Stimulated activated effector memory CD8-positive, alpha-beta T cell treated with anti-CD3 and anti-CD28 coated beads, Interleukin-12 subunit alpha, Interleukin-12 subunit beta, amount 100 ng/mL, for 72 hours (primary cell): Measurements from ENCODE around the gene ALOX5.
A peak's percentile ranks its signal among the peaks of the same experiment; 100 is the strongest.
"Not testable (repeated sequence)": the region's sequence is repeated elsewhere in the genome, so short reads cannot be mapped to it uniquely, and the experiment has no call there.

Experiments used
- ATAC-seq: fragments of 150-1000 bp; cut with Tn5 transposase; 2 replicates; pipeline ENCODE4 v1.10.0; 2021
- DNase-seq, 2 donors: peaks; one replicate each; pipeline ENCODE4 v3.0.0; 2021 to 2022; ENCODE audit warnings: low spot score in 2 of 2
- H3K27ac Mint-ChIP-seq: one replicate; pipeline ENCODE4 v1.8.0; 2022; ENCODE audit warnings: mild to moderate bottlenecking, mixed read lengths
- H3K36me3 Mint-ChIP-seq: one replicate; pipeline ENCODE4 v1.8.0; 2022; ENCODE audit warnings: mild to moderate bottlenecking, mixed read lengths
- H3K4me1 Mint-ChIP-seq: one replicate; pipeline ENCODE4 v1.8.0; 2022; ENCODE audit warnings: mixed read lengths
- H3K4me3 Mint-ChIP-seq: one replicate; pipeline ENCODE4 v1.8.0; 2022; ENCODE audit warnings: mild to moderate bottlenecking, mixed read lengths
- H3K9me3 Mint-ChIP-seq: one replicate; pipeline ENCODE4 v1.8.0; 2022; ENCODE audit warnings: mixed read lengths

ALOX5 gene

GRCh38 chr10:45382591-45382990, 8.6 kb downstream of the ALOX5 start:
- H3K4me1 Mint-ChIP-seq: no peaks in the 10 kb centered on the region
- H3K36me3 Mint-ChIP-seq: no peaks in the 10 kb centered on the region
- DNase-seq (no peak), ATAC-seq (no peak)
- H3K9me3 Mint-ChIP-seq: no peaks in the 10 kb centered on the region
- H3K27ac Mint-ChIP-seq: no peak overlapping the region
- H3K4me3 Mint-ChIP-seq: no peak overlapping the region

- Mint-ChIP-seq H3K9me3 (no peaks in the 10 kb centered on the region), H3K4me1 (no peaks in the 10 kb centered on the region), H3K4me3 (no peak overlapping the region), H3K27ac (no peak overlapping the region), H3K36me3 (no peaks in the 10 kb centered on the region)
- no peak for DNase-seq
- ATAC-seq: no peak
Observed at GRCh38 chr10:45383682-45384330, 9.8 kb downstream of the ALOX5 start.

- Mint-ChIP-seq H3K27ac (no peak overlapping the region), H3K4me3 (no peak overlapping the region), H3K9me3 (peaks cover 3% of the 10 kb centered on the region), H3K4me1 (no peaks in the 10 kb centered on the region), H3K36me3 (no peaks in the 10 kb centered on the region)
- ATAC-seq (no peak), DNase-seq (no peak)
Observed at GRCh38 chr10:45386657-45387056, 12.6 kb downstream of the ALOX5 start.

- peaks cover 3% of the 10 kb centered on the region for H3K9me3 Mint-ChIP-seq
- H3K27ac Mint-ChIP-seq: no peak overlapping the region
- ATAC-seq (no peak), DNase-seq (no peak)
- no peak overlapping the region for H3K4me3 Mint-ChIP-seq
- no peaks in the 10 kb centered on the region for H3K36me3 Mint-ChIP-seq
- H3K4me1 Mint-ChIP-seq: no peaks in the 10 kb centered on the region
Observed at GRCh38 chr10:45387096-45387893, 13.3 kb downstream of the ALOX5 start.

GRCh38 chr10:45389671-45390070, 15.7 kb downstream of the ALOX5 start:
- not testable (repeated sequence) for H3K4me1 Mint-ChIP-seq, ATAC-seq, DNase-seq, H3K4me3 Mint-ChIP-seq, H3K36me3 Mint-ChIP-seq, H3K27ac Mint-ChIP-seq, H3K9me3 Mint-ChIP-seq

GRCh38 chr10:45391636-45392035, 17.6 kb downstream of the ALOX5 start:
- not testable (repeated sequence) for H3K36me3 Mint-ChIP-seq, DNase-seq, H3K4me3 Mint-ChIP-seq, ATAC-seq, H3K4me1 Mint-ChIP-seq, H3K27ac Mint-ChIP-seq
- peaks cover 15% of the 10 kb centered on the region for H3K9me3 Mint-ChIP-seq

GRCh38 chr10:45395554-45395953, 21.5 kb downstream of the ALOX5 start:
- ATAC-seq (no peak), DNase-seq (no peak)
- Mint-ChIP-seq H3K4me1 (no peaks in the 10 kb centered on the region), H3K36me3 (no peaks in the 10 kb centered on the region), H3K9me3 (peaks cover 13% of the 10 kb centered on the region), H3K27ac (no peak overlapping the region), H3K4me3 (no peak overlapping the region)

GRCh38 chr10:45398595-45398994, 24.6 kb downstream of the ALOX5 start:
- Mint-ChIP-seq H3K36me3 (no peaks in the 10 kb centered on the region), H3K9me3 (peaks cover 12% of the 10 kb centered on the region), H3K4me3 (no peak overlapping the region), H3K27ac (no peak overlapping the region), H3K4me1 (no peaks in the 10 kb centered on the region)
- no peak for ATAC-seq
- no peak for DNase-seq

GRCh38 chr10:45399113-45399512, 25.1 kb downstream of the ALOX5 start:
- no peaks in the 10 kb centered on the region for H3K4me1 Mint-ChIP-seq
- DNase-seq (no peak), ATAC-seq (no peak)
- H3K4me3 Mint-ChIP-seq: no peak overlapping the region
- peaks cover 10% of the 10 kb centered on the region for H3K9me3 Mint-ChIP-seq
- no peak overlapping the region for H3K27ac Mint-ChIP-seq
- H3K36me3 Mint-ChIP-seq: no peaks in the 10 kb centered on the region

DNA sequence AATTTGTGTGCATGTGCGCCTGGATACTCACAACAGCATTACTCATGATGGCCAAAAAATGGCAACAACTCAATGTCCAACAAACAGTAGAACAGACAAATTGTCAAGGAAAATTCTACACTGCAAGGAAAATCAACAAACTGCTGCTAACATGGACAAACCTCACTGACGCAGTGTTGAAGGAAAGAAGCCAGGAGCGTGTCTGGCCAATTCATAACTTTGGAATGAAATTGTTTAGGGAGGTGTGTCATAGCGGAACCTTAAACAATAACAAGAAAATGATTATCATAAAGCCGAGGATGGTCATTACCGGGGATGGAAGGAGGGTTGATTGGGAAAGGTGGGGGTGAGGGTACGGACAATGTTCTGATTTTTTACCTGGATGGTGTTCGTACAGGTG, 29.1 kb downstream of the ALOX5 start:
- no peaks in the 10 kb centered on the region for H3K4me1 Mint-ChIP-seq
- DNase-seq (no peak), ATAC-seq (no peak)
- H3K9me3 Mint-ChIP-seq: no peaks in the 10 kb centered on the region
- H3K27ac Mint-ChIP-seq: no peak overlapping the region
- no peaks in the 10 kb centered on the region for H3K36me3 Mint-ChIP-seq
- H3K4me3 Mint-ChIP-seq: no peak overlapping the region

DNA sequence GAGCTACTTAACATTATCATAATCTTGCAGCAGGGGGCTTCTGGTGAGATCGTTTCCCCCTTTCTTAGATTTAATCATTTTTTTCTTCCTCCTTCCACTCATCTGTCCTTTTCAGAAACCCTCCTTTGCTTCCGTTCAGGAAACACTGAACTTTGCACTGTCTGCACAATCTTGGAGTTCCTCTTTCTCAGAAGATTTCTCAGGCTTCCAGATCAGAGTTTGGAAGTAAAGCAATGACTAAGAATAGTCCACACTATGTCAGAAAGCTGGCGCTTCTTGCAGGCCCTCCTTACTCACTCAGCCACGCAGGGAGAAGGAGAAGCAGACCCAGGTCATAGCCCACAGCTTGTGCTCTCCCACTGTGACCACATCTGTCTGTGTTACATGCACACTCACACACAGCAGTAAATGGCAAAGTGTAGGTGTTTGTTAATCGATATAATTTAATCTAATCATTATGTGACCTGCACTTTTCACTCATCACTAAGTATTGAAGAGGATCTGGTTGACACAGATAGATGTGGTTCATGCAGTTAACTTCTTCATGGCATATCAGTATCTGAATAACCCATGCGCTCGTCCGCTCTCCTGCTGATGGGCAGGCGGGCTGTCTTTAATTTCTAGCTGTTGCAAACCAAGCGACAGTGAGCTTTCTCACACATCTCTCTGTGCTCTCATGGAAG, 30.2 kb downstream of the ALOX5 start:
- H3K9me3 Mint-ChIP-seq: no peaks in the 10 kb centered on the region
- H3K4me1 Mint-ChIP-seq: no peaks in the 10 kb centered on the region
- H3K36me3 Mint-ChIP-seq: no peaks in the 10 kb centered on the region
- ATAC-seq: peak; percentile 73
- DNase-seq: no peak
- H3K4me3 Mint-ChIP-seq: no peak overlapping the region
- H3K27ac Mint-ChIP-seq: no peak overlapping the region

DNA sequence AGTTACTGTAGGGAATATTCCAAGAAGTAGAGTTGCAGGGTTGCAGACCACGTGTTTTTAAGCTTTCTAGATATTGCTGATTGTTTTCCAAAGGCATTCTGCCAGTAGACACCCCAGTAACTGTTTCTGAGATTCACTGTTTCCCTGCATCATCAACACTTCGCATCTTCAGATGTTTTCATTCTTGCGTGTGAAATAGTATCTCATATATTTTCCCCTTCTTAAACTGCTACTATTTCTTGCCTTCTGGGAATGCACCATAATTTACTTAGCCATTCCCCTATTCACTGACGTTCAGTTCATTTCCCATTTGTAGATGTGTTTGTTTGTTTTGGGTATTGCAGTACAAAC, 30.7 kb downstream of the ALOX5 start:
- no peak for DNase-seq
- no peak overlapping the region for H3K4me3 Mint-ChIP-seq
- H3K9me3 Mint-ChIP-seq: no peaks in the 10 kb centered on the region
- no peak overlapping the region for H3K27ac Mint-ChIP-seq
- H3K4me1 Mint-ChIP-seq: no peaks in the 10 kb centered on the region
- H3K36me3 Mint-ChIP-seq: no peaks in the 10 kb centered on the region
- ATAC-seq: no peak

GRCh38 chr10:45407542-45407941, 33.5 kb downstream of the ALOX5 start:
- Mint-ChIP-seq H3K4me1 (no peaks in the 10 kb centered on the region), H3K9me3 (no peaks in the 10 kb centered on the region), H3K4me3 (no peak overlapping the region), H3K36me3 (no peaks in the 10 kb centered on the region), H3K27ac (no peak overlapping the region)
- DNase-seq (no peak), ATAC-seq (no peak)

GRCh38 chr10:45408421-45409319, 34.7 kb downstream of the ALOX5 start:
- ATAC-seq (no peak), DNase-seq (no peak)
- Mint-ChIP-seq H3K4me1 (no peaks in the 10 kb centered on the region), H3K27ac (no peak overlapping the region), H3K4me3 (no peak overlapping the region), H3K9me3 (no peaks in the 10 kb centered on the region), H3K36me3 (no peaks in the 10 kb centered on the region)

- H3K27ac Mint-ChIP-seq, H3K4me3 Mint-ChIP-seq, DNase-seq, ATAC-seq, H3K9me3 Mint-ChIP-seq, H3K4me1 Mint-ChIP-seq, H3K36me3 Mint-ChIP-seq: not testable (repeated sequence)
Observed at GRCh38 chr10:45409347-45409746, 35.3 kb downstream of the ALOX5 start.
